ELR (cell line): ENCODE data around the gene NPR2.

Source experiments
- DNase-seq: peaks from one replicate; pipeline ENCODE4 v3.0.0-alpha.2; 2015; ENCODE audit warnings: low read depth

The NPR2 gene

GRCh38 chr9:35763803-35764202 is 27.6 kb upstream of the NPR2 start:
- no peak for DNase-seq

GRCh38 chr9:35766997-35767396 is 24.4 kb upstream of the NPR2 start:
- no peak for DNase-seq

- no peak for DNase-seq
These were observed 23.9 kb upstream of the NPR2 start for GRCh38 chr9:35767458-35767857.

- DNase-seq = no peak
These were observed 21.6 kb upstream of the NPR2 start for GRCh38 chr9:35769763-35770162.

GRCh38 chr9:35771075-35771433 is 20.3 kb upstream of the NPR2 start:
- no peak for DNase-seq

- DNase-seq = peak; percentile 30
These were observed 19.9 kb upstream of the NPR2 start for GRCh38 chr9:35771534-35771933.

GRCh38 chr9:35771943-35772342 is 19.4 kb upstream of the NPR2 start:
- DNase-seq = peak; percentile 59

GRCh38 chr9:35774907-35775635 is 16.3 kb upstream of the NPR2 start:
- DNase-seq = no peak

GRCh38 chr9:35776018-35776417 is 15.4 kb upstream of the NPR2 start:
- DNase-seq = no peak

- no peak for DNase-seq
These were observed 12.9 kb upstream of the NPR2 start for GRCh38 chr9:35778496-35778895.

- DNase-seq = no peak
These were observed 10.3 kb upstream of the NPR2 start for GRCh38 chr9:35781066-35781465.

- no peak for DNase-seq
These were observed 8.0 kb upstream of the NPR2 start for GRCh38 chr9:35783418-35783817.

GRCh38 chr9:35789541-35789940 is 1.9 kb upstream of the NPR2 start:
- no peak for DNase-seq

- no peak for DNase-seq
These were observed 1.4 kb upstream of the NPR2 start for GRCh38 chr9:35790025-35790384.

- DNase-seq = peak; percentile 91
These were observed 750 bp upstream of the NPR2 start for GRCh38 chr9:35790385-35791296.

- no peak for DNase-seq
These were observed 828 bp downstream of the NPR2 start for GRCh38 chr9:35792024-35792813.

- no peak for DNase-seq
These were observed 1.4 kb downstream of the NPR2 start for GRCh38 chr9:35792826-35793225.

- no peak for DNase-seq
These were observed 2.1 kb downstream of the NPR2 start for GRCh38 chr9:35793461-35793860.

- DNase-seq = peak; percentile 66
These were observed 4.3 kb downstream of the NPR2 start for GRCh38 chr9:35795695-35796094.

GRCh38 chr9:35797311-35798109 is 6.1 kb downstream of the NPR2 start:
- DNase-seq = peak; percentile 28

GRCh38 chr9:35798658-35799374 is 7.4 kb downstream of the NPR2 start:
- DNase-seq = peak; percentile 94
